Measurements from ENCODE around the gene LDLR. TPM values are rescaled to one million over a fixed set of nuclear protein-coding genes. Genes with fewer than 3 reads are reported as not detected.

LDLR gene
- total RNA-seq, 1 experiment from 2014 or later = 175 TPM

DNA sequence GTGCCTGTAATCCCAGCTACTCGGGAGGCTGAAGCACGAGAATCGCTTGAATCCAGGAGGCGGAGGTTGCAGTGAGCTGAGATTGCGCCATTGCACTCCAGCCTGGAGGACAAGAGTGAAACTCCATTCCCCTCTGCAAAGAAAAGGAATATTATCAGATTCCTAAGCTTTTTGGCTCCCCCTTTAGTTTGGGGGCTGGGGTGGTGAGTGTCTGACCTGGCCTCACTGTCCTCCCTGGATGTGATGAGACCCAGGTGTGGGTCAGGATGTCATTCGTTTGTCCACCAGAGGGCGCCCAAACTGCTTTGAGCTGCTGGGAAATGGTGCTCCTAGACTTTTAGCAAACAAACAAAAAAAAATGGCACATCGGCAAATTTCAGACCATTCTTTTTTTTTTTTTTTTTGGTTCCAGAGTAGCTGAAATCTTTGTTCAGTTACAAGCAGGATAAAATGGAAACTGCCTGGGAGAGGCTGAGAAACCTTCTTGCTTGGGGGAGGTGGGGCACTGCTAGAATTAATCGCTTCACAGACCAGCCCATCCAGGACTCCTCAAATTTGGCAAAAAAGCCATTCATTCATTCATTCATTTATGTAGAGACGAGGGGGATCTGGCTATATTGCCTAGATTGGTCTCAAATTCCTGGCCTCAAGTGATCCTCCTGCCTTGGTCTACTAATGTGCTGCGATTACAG, 36.9 kb downstream of the LDLR start:
- no peak overlapping the region for H3K27ac ChIP-seq (ENCODE audit: low read depth, low read length, poor library complexity, severe bottlenecking)
- H3K4me1 ChIP-seq (ENCODE audit: insufficient read depth, low read length, poor library complexity, severe bottlenecking) = no peaks in the 10 kb centered on the region
- H3K9me3 ChIP-seq (ENCODE audit: low read depth, low read length, poor library complexity, severe bottlenecking) = no peaks in the 10 kb centered on the region
- TF ChIP-seq EZH2 (IDR thresholded peaks at IDR 0.05; ENCODE audit: borderline replicate concordance, low read depth, low read length, poor library complexity, severe bottlenecking) = no peak
- TF ChIP-seq, protein P1, sequence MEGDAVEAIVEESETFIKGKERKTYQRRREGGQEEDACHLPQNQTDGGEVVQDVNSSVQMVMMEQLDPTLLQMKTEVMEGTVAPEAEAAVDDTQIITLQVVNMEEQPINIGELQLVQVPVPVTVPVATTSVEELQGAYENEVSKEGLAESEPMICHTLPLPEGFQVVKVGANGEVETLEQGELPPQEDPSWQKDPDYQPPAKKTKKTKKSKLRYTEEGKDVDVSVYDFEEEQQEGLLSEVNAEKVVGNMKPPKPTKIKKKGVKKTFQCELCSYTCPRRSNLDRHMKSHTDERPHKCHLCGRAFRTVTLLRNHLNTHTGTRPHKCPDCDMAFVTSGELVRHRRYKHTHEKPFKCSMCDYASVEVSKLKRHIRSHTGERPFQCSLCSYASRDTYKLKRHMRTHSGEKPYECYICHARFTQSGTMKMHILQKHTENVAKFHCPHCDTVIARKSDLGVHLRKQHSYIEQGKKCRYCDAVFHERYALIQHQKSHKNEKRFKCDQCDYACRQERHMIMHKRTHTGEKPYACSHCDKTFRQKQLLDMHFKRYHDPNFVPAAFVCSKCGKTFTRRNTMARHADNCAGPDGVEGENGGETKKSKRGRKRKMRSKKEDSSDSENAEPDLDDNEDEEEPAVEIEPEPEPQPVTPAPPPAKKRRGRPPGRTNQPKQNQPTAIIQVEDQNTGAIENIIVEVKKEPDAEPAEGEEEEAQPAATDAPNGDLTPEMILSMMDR (conservative IDR thresholded peaks at IDR 0.05; ENCODE audit: low read depth, low read length) = peak; percentile 84
- intact Hi-C loops (cut with micrococcal nuclease; ENCODE audit: unreplicated experiment) = no loop called here
- ChIA-PET CTCF (interaction anchor here (0.6 to 1.3 kb wide), 10 partner anchors 14 to 356 kb away, joined by 3 to 9 read pairs (median 3); no protein-coding TSS in a partner anchor), POLR2A (ENCODE audit: low non-redundant PET) (no interaction called here)
- BruUV-seq (replicated peaks) = no TSS peak
- H3K27me3 ChIP-seq (replicated peaks; ENCODE audit: insufficient read depth, low read depth, low read length, poor library complexity) = no peaks in the 10 kb centered on the region
- no peak overlapping the region for H3K4me3 ChIP-seq (ENCODE audit: low read depth, low read length, poor library complexity, severe bottlenecking)
- DNase-seq (ENCODE audit: low spot score) = peak; percentile 81
- H3K36me3 ChIP-seq (ENCODE audit: insufficient read depth, low read length, poor library complexity, severe bottlenecking) = peaks cover 97% of the 10 kb centered on the region

DNA sequence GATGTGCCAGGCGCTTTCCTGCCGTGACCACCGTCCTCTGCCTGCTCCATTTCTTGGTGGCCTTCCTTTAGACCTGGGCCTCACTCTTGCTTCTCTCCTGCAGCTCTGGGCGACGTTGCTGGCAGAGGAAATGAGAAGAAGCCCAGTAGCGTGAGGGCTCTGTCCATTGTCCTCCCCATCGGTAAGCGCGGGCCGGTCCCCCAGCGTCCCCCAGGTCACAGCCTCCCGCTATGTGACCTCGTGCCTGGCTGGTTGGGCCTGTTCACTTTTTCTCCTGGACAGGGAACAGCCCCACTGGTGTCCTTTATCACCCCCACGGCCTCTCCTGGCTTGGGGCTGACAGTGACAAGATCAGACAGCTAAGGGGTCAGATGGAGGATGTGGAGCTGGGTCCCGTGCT, 38.6 kb downstream of the LDLR start:
- DNase-seq (ENCODE audit: low spot score) = no peak
- intact Hi-C loops (cut with micrococcal nuclease; ENCODE audit: unreplicated experiment) = no loop called here
- CTCF ChIA-PET = no interaction called here
- Histone ChIP-seq H3K36me3 (ENCODE audit: insufficient read depth, low read length, poor library complexity, severe bottlenecking) (peaks cover 100% of the 10 kb centered on the region), H3K4me1 (ENCODE audit: insufficient read depth, low read length, poor library complexity, severe bottlenecking) (no peaks in the 10 kb centered on the region), H3K27ac (ENCODE audit: low read depth, low read length, poor library complexity, severe bottlenecking) (no peak overlapping the region), H3K9me3 (ENCODE audit: low read depth, low read length, poor library complexity, severe bottlenecking) (no peaks in the 10 kb centered on the region), H3K27me3 (replicated peaks; ENCODE audit: insufficient read depth, low read depth, low read length, poor library complexity) (no peaks in the 10 kb centered on the region), H3K4me3 (ENCODE audit: low read depth, low read length, poor library complexity, severe bottlenecking) (no peak overlapping the region)
- no TSS peak for BruUV-seq (replicated peaks)
- POLR2A ChIA-PET (ENCODE audit: low non-redundant PET) = no interaction called here
- TF ChIP-seq EZH2 (IDR thresholded peaks at IDR 0.05; ENCODE audit: borderline replicate concordance, low read depth, low read length, poor library complexity, severe bottlenecking) = no peak
- TF ChIP-seq, protein P1 (conservative IDR thresholded peaks at IDR 0.05; ENCODE audit: low read depth, low read length) = no peak

DNA sequence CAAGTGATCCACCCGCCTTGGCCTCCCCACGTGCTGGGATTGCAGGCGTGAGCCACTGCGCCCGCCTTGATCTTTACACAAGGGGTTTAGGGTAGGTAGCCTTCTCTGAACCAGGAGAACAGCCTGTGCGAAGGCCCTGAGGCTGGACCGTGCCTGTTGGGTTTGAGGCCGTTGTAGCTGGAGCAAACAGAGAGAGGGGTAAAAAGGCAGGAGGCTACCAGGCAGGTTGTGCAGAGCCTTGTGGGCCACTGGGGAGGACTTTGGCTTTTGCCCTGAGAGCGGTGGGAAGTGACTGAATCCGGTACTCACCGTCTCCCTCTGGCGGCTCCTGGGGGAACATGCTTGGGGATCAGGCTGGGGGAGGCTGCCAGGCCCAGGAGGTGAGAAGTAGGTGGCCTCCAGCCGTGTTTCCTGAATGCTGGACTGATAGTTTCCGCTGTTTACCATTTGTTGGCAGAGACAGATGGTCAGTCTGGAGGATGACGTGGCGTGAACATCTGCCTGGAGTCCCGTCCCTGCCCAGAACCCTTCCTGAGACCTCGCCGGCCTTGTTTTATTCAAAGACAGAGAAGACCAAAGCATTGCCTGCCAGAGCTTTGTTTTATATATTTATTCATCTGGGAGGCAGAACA, 41.7 kb downstream of the LDLR start:
- ChIA-PET CTCF (no interaction called here), POLR2A (ENCODE audit: low non-redundant PET) (no interaction called here)
- intact Hi-C loops (cut with micrococcal nuclease; ENCODE audit: unreplicated experiment) = loop anchor here (2.0 to 5.0 kb wide), 2 partner anchors 94 to 194 kb away; no protein-coding TSS in a partner anchor
- no TSS peak for BruUV-seq (replicated peaks)
- H3K4me3 ChIP-seq (ENCODE audit: low read depth, low read length, poor library complexity, severe bottlenecking) = no peak overlapping the region
- H3K4me1 ChIP-seq (ENCODE audit: insufficient read depth, low read length, poor library complexity, severe bottlenecking) = no peaks in the 10 kb centered on the region
- peaks cover 79% of the 10 kb centered on the region for H3K36me3 ChIP-seq (ENCODE audit: insufficient read depth, low read length, poor library complexity, severe bottlenecking)
- peak; percentile 77 for DNase-seq (ENCODE audit: low spot score)
- TF ChIP-seq, protein P1 (conservative IDR thresholded peaks at IDR 0.05; ENCODE audit: low read depth, low read length) = peak; percentile 76
- no peak for TF ChIP-seq EZH2 (IDR thresholded peaks at IDR 0.05; ENCODE audit: borderline replicate concordance, low read depth, low read length, poor library complexity, severe bottlenecking)
- H3K27ac ChIP-seq (ENCODE audit: low read depth, low read length, poor library complexity, severe bottlenecking) = no peak overlapping the region
- H3K27me3 ChIP-seq (replicated peaks; ENCODE audit: insufficient read depth, low read depth, low read length, poor library complexity) = no peaks in the 10 kb centered on the region
- no peaks in the 10 kb centered on the region for H3K9me3 ChIP-seq (ENCODE audit: low read depth, low read length, poor library complexity, severe bottlenecking)

Data from A673 (cell line).